ENCODE results near the gene IGF2BP3. TPM values are rescaled to one million over a fixed set of nuclear protein-coding genes. Genes with fewer than 3 reads are reported as not detected.

IGF2BP3 gene
- total and polyA plus RNA-seq, 10 of the 15 experiments (the other 5 are each of a cell fraction or from before 2014, with no cell fraction given), result 4.6 to 61.2 (median 36.9) TPM

- TF ChIP-seq MYB (IDR thresholded peaks at IDR 0.05; ENCODE audit: borderline replicate concordance, low read depth, low read length), result no peak
- no peak for TF ChIP-seq IKZF1 (conservative IDR thresholded peaks at IDR 0.05)
- TF ChIP-seq RELB (IDR thresholded peaks at IDR 0.05; ENCODE audit: low read depth), result no peak
- TF ChIP-seq KLF5 (IDR thresholded peaks at IDR 0.05; ENCODE audit: partially characterized antibody), result no peak
- TF ChIP-seq TBL1XR1 (IDR thresholded peaks at IDR 0.05; ENCODE audit: low read depth, low read length), result no peak
- no peak for TF ChIP-seq PML (IDR thresholded peaks at IDR 0.05; ENCODE audit: low read length)
- TF ChIP-seq EZH2 (IDR thresholded peaks at IDR 0.05; ENCODE audit: borderline replicate concordance, control insufficient read depth, low read depth, low read length), result no peak
- TF ChIP-seq STAT3 (IDR thresholded peaks at IDR 0.05; ENCODE audit: low read depth, low read length), result no peak
- TF ChIP-seq POLR2AphosphoS5 (IDR thresholded peaks at IDR 0.05; ENCODE audit: low read length), result no peak
- peak; percentile 65; the same call in 1 of the 2 replicates for TF ChIP-seq CREM (IDR thresholded peaks at IDR 0.05; ENCODE audit: low read depth)
- no peak; the same call in 1 of the 2 replicates for TF ChIP-seq RUNX3 (IDR thresholded peaks at IDR 0.05; ENCODE audit: low read length)
- TF ChIP-seq WRNIP1 (IDR thresholded peaks at IDR 0.05; ENCODE audit: borderline replicate concordance, low read depth, low read length), result no peak
- no peak for TF ChIP-seq FOXK2 (IDR thresholded peaks at IDR 0.05)
- no peak for TF ChIP-seq NR2C2 (IDR thresholded peaks at IDR 0.05; ENCODE audit: borderline replicate concordance, control insufficient read depth, insufficient read length, low read depth)
- no peak for TF ChIP-seq CBX5 (IDR thresholded peaks at IDR 0.05; ENCODE audit: low read depth)
- no peak for TF ChIP-seq ZNF207 (IDR thresholded peaks at IDR 0.05; ENCODE audit: borderline replicate concordance)
- TF ChIP-seq RAD21 (IDR thresholded peaks at IDR 0.05; ENCODE audit: insufficient read depth, low read depth, low read length), result peak; percentile 87
- TF ChIP-seq HDGF (IDR thresholded peaks at IDR 0.05), result no peak
- TF ChIP-seq SREBF1 (IDR thresholded peaks at IDR 0.05; ENCODE audit: low read length), result no peak
- TF ChIP-seq TCF7 (IDR thresholded peaks at IDR 0.05; ENCODE audit: borderline replicate concordance), result no peak
- no peak for TF ChIP-seq YBX1 (IDR thresholded peaks at IDR 0.05)
- TF ChIP-seq PBX3 (IDR thresholded peaks at IDR 0.05; ENCODE audit: insufficient replicate concordance, low read depth, low read length), result no peak
- no peak for TF ChIP-seq BRCA1 (IDR thresholded peaks at IDR 0.05; ENCODE audit: low read depth, low read length)
- 0 out of 2 replicates have a peak, but pooled peaks have one; percentile 15 for TF ChIP-seq EED (IDR thresholded peaks at IDR 0.05; ENCODE audit: low read depth)
- no peak for TF ChIP-seq ZBED1 (IDR thresholded peaks at IDR 0.05; ENCODE audit: borderline replicate concordance)
- TF ChIP-seq FOXM1 (IDR thresholded peaks at IDR 0.05; ENCODE audit: low read depth, low read length), result no peak
- TF ChIP-seq, protein P1, sequence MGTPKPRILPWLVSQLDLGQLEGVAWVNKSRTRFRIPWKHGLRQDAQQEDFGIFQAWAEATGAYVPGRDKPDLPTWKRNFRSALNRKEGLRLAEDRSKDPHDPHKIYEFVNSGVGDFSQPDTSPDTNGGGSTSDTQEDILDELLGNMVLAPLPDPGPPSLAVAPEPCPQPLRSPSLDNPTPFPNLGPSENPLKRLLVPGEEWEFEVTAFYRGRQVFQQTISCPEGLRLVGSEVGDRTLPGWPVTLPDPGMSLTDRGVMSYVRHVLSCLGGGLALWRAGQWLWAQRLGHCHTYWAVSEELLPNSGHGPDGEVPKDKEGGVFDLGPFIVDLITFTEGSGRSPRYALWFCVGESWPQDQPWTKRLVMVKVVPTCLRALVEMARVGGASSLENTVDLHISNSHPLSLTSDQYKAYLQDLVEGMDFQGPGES (IDR thresholded peaks at IDR 0.05), result no peak
- no peak for TF ChIP-seq NFIC (IDR thresholded peaks at IDR 0.05; ENCODE audit: low read depth, low read length)
- TF ChIP-seq CHD4 (IDR thresholded peaks at IDR 0.05), result no peak
- no peak for TF ChIP-seq IKZF2 (IDR thresholded peaks at IDR 0.05)
- no peak for TF ChIP-seq BHLHE40 (IDR thresholded peaks at IDR 0.05; ENCODE audit: borderline replicate concordance in 1 of 2, low read depth in 2 of 2, low read length in 1 of 2)
- TF ChIP-seq BMI1 (IDR thresholded peaks at IDR 0.05; ENCODE audit: borderline replicate concordance), result no peak
Observed at GRCh38 chr7:23261843-23262452, 208.3 kb downstream of the IGF2BP3 start (continued).

Data from GM12878 (cell line).